Measurements from ENCODE around the gene VSTM4. TPM values are rescaled to one million over a fixed set of nuclear protein-coding genes. Genes with fewer than 3 reads are reported as not detected.

Gene VSTM4
- total and polyA plus RNA-seq, 2 experiments from 2014 or later, result 0.21 to 0.66 TPM

DNA sequence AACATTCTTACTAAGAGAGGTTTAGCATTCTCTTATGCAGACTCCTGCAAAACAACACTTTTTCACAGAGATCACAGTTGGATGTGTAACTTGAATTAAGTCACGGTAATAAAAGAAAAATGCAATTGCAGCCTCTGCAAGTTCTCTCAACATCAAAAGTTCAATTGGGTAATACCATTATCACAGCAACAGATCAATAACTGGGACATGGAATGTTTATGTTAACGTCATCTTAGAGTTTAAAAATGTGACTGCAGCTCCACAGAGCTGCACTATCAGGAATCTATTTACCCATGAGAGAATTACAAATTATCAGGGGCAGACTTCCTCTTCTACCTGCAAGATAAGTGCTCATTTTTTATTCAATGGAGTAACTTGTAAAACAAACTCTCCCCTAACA is 86.7 kb downstream of the VSTM4 start:
- Mint-ChIP-seq H3K9me3 (no peaks in the 10 kb centered on the region), H3K27ac (no peak overlapping the region), H3K4me1 (peaks cover 2% of the 10 kb centered on the region; the same call in 1 of the 3 replicates), H3K4me3 (no peak overlapping the region), H3K27me3 (ENCODE audit: insufficient read depth, low read depth, poor library complexity) (peaks cover 2% of the 10 kb centered on the region), H3K36me3 (ENCODE audit: low read depth) (no peaks in the 10 kb centered on the region)
- no peak for DNase-seq (ENCODE audit: low spot score)
- no peak for ATAC-seq
- no peaks in the 10 kb centered on the region for H3K4me1 ChIP-seq (ENCODE audit: insufficient read depth)
- no peaks in the 10 kb centered on the region for H3K36me3 ChIP-seq (ENCODE audit: insufficient read depth)
- H3K27ac ChIP-seq (ENCODE audit: low read depth), result no peak overlapping the region
- H3F3A ChIP-seq (replicated peaks; ENCODE audit: low read depth), result no peaks in the 10 kb centered on the region
- no peaks in the 10 kb centered on the region for H3K79me2 ChIP-seq (replicated peaks; ENCODE audit: insufficient read depth)
- no peaks in the 10 kb centered on the region for H4K20me1 ChIP-seq (replicated peaks; ENCODE audit: insufficient read depth)
- no peak overlapping the region for H3K4me2 ChIP-seq
- no peaks in the 10 kb centered on the region for H3K9me2 ChIP-seq (ENCODE audit: insufficient read depth)
- no peaks in the 10 kb centered on the region for H3K27me3 ChIP-seq (ENCODE audit: insufficient read depth)
- H2AFZ ChIP-seq, result no peak overlapping the region
- H3K4me3 ChIP-seq, result no peak overlapping the region
- TF ChIP-seq, protein P1, sequence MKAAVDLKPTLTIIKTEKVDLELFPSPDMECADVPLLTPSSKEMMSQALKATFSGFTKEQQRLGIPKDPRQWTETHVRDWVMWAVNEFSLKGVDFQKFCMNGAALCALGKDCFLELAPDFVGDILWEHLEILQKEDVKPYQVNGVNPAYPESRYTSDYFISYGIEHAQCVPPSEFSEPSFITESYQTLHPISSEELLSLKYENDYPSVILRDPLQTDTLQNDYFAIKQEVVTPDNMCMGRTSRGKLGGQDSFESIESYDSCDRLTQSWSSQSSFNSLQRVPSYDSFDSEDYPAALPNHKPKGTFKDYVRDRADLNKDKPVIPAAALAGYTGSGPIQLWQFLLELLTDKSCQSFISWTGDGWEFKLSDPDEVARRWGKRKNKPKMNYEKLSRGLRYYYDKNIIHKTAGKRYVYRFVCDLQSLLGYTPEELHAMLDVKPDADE (IDR thresholded peaks at IDR 0.05), result no peak
- TF ChIP-seq, protein P2, sequence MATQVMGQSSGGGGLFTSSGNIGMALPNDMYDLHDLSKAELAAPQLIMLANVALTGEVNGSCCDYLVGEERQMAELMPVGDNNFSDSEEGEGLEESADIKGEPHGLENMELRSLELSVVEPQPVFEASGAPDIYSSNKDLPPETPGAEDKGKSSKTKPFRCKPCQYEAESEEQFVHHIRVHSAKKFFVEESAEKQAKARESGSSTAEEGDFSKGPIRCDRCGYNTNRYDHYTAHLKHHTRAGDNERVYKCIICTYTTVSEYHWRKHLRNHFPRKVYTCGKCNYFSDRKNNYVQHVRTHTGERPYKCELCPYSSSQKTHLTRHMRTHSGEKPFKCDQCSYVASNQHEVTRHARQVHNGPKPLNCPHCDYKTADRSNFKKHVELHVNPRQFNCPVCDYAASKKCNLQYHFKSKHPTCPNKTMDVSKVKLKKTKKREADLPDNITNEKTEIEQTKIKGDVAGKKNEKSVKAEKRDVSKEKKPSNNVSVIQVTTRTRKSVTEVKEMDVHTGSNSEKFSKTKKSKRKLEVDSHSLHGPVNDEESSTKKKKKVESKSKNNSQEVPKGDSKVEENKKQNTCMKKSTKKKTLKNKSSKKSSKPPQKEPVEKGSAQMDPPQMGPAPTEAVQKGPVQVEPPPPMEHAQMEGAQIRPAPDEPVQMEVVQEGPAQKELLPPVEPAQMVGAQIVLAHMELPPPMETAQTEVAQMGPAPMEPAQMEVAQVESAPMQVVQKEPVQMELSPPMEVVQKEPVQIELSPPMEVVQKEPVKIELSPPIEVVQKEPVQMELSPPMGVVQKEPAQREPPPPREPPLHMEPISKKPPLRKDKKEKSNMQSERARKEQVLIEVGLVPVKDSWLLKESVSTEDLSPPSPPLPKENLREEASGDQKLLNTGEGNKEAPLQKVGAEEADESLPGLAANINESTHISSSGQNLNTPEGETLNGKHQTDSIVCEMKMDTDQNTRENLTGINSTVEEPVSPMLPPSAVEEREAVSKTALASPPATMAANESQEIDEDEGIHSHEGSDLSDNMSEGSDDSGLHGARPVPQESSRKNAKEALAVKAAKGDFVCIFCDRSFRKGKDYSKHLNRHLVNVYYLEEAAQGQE (IDR thresholded peaks at IDR 0.05; ENCODE audit: unreplicated experiment), result no peak
- TF ChIP-seq JUNB (IDR thresholded peaks at IDR 0.05; ENCODE audit: unreplicated experiment) (no peak), POLR2AphosphoS5 (IDR thresholded peaks at IDR 0.05; ENCODE audit: low read depth) (no peak), EZH2phosphoT487 (IDR thresholded peaks at IDR 0.05; ENCODE audit: unreplicated experiment) (no peak), ZNF331 (CRISPR knock-in tag; IDR thresholded peaks at IDR 0.05; ENCODE audit: low read depth) (no peak), ZNF114 (CRISPR knock-in tag; IDR thresholded peaks at IDR 0.05) (no peak), NANOG (IDR thresholded peaks at IDR 0.05; ENCODE audit: borderline replicate concordance) (no peak), EZH2 (IDR thresholded peaks at IDR 0.05; ENCODE audit: low read depth, unreplicated experiment) (no peak), CREB1 (CRISPR knock-in tag; IDR thresholded peaks at IDR 0.05; ENCODE audit: low read depth) (no peak), STAT1 (IDR thresholded peaks at IDR 0.05; ENCODE audit: unreplicated experiment) (no peak)
- TF ChIP-seq, protein P3, sequence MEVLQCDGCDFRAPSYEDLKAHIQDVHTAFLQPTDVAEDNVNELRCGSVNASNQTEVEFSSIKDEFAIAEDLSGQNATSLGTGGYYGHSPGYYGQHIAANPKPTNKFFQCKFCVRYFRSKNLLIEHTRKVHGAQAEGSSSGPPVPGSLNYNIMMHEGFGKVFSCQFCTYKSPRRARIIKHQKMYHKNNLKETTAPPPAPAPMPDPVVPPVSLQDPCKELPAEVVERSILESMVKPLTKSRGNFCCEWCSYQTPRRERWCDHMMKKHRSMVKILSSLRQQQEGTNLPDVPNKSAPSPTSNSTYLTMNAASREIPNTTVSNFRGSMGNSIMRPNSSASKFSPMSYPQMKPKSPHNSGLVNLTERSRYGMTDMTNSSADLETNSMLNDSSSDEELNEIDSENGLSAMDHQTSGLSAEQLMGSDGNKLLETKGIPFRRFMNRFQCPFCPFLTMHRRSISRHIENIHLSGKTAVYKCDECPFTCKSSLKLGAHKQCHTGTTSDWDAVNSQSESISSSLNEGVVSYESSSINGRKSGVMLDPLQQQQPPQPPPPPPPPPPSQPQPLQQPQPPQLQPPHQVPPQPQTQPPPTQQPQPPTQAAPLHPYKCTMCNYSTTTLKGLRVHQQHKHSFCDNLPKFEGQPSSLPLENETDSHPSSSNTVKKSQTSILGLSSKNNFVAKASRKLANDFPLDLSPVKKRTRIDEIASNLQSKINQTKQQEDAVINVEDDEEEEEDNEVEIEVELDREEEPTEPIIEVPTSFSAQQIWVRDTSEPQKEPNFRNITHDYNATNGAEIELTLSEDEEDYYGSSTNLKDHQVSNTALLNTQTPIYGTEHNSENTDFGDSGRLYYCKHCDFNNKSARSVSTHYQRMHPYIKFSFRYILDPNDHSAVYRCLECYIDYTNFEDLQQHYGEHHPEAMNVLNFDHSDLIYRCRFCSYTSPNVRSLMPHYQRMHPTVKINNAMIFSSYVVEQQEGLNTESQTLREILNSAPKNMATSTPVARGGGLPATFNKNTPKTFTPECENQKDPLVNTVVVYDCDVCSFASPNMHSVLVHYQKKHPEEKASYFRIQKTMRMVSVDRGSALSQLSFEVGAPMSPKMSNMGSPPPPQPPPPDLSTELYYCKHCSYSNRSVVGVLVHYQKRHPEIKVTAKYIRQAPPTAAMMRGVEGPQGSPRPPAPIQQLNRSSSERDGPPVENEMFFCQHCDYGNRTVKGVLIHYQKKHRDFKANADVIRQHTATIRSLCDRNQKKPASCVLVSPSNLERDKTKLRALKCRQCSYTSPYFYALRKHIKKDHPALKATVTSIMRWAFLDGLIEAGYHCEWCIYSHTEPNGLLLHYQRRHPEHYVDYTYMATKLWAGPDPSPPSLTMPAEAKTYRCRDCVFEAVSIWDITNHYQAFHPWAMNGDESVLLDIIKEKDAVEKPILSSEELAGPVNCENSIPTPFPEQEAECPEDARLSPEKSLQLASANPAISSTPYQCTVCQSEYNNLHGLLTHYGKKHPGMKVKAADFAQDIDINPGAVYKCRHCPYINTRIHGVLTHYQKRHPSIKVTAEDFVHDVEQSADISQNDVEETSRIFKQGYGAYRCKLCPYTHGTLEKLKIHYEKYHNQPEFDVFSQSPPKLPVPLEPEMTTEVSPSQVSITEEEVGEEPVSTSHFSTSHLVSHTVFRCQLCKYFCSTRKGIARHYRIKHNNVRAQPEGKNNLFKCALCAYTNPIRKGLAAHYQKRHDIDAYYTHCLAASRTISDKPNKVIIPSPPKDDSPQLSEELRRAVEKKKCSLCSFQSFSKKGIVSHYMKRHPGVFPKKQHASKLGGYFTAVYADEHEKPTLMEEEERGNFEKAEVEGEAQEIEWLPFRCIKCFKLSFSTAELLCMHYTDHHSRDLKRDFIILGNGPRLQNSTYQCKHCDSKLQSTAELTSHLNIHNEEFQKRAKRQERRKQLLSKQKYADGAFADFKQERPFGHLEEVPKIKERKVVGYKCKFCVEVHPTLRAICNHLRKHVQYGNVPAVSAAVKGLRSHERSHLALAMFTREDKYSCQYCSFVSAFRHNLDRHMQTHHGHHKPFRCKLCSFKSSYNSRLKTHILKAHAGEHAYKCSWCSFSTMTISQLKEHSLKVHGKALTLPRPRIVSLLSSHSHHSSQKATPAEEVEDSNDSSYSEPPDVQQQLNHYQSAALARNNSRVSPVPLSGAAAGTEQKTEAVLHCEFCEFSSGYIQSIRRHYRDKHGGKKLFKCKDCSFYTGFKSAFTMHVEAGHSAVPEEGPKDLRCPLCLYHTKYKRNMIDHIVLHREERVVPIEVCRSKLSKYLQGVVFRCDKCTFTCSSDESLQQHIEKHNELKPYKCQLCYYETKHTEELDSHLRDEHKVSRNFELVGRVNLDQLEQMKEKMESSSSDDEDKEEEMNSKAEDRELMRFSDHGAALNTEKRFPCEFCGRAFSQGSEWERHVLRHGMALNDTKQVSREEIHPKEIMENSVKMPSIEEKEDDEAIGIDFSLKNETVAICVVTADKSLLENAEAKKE (CRISPR knock-in tag; IDR thresholded peaks at IDR 0.05), result no peak
- TF ChIP-seq, protein P4, sequence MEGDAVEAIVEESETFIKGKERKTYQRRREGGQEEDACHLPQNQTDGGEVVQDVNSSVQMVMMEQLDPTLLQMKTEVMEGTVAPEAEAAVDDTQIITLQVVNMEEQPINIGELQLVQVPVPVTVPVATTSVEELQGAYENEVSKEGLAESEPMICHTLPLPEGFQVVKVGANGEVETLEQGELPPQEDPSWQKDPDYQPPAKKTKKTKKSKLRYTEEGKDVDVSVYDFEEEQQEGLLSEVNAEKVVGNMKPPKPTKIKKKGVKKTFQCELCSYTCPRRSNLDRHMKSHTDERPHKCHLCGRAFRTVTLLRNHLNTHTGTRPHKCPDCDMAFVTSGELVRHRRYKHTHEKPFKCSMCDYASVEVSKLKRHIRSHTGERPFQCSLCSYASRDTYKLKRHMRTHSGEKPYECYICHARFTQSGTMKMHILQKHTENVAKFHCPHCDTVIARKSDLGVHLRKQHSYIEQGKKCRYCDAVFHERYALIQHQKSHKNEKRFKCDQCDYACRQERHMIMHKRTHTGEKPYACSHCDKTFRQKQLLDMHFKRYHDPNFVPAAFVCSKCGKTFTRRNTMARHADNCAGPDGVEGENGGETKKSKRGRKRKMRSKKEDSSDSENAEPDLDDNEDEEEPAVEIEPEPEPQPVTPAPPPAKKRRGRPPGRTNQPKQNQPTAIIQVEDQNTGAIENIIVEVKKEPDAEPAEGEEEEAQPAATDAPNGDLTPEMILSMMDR (conservative IDR thresholded peaks at IDR 0.05; ENCODE audit: low read depth in 2 of 2), result no peak

Measured in GM23338 (cell line).